Stimulated activated CD8-positive, alpha-beta memory T cell treated with anti-CD3 and anti-CD28 coated beads, Interleukin-7, amount 100 ng/mL, for 4 hours (primary cell): Measurements from ENCODE around the gene THBD.

Experiments
- DNase-seq, 2 donors: peaks; one replicate each; pipeline ENCODE4 v3.0.0-alpha.2; 2020; ENCODE audit warnings: low read depth in 2 of 2

The THBD gene

DNA sequence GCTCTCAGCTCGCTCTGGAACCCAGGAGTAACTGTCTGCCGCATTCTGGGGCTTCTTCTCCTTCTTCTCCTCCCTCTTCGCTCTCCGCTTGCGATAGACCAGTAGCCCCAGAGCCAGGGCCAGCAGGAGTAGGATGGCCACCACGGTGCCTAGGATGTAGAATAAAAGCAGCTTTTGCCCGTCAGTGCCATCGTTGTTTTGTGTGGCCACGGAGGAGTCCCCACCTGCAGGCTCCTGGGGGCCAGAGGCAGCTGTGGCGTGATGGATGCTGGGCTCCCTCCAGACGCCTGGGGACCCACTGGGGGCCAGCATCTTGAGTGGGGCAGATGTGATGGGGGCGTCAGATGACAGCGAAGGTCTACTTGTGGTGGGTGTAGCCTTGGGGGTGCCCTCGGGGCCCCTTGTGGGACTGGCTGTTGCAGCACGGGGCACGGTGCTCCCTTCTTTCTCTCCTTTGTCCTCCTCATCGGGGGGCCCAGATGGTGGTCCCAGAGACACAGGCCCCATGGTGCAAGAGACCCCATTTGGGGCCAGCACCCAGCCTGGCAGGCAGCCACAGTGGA, 34.9 kb upstream of the THBD start:
- no peak for DNase-seq

- DNase-seq, result no peak
Observed at GRCh38 chr20:23083553-23084220, 34.2 kb upstream of the THBD start.

DNA sequence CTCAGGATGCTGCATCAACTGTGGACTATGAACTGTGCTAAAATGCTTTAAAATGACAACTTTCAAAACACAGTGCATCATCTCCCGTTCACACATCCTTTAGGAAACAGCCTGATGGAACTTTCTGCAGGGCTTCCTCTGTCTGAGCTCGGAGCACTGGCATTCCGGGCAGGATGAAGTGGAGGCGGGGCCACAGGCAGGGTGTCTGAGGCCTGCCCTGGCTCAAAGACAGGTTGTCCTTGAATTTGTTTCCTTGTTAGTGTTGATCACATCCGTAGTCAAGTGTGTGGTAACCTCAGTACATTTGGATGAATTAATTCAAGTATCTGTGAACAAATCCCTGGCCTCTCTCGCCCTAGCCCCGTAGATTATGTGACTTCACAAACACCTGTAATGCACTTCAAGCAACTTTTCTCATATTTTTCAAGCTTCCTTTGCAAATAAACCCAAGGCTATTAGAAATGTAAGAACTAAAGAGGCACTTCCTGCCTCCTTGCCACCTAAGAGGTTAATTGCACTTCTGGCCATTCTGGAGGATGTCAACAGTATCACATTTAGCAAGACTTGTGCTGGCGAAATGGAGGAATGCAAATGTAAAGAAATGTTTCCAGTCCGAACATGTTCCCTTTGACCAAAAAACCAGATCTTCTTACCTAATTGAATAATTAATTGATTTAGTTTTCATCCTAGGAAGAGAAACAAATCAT, 33.5 kb upstream of the THBD start:
- DNase-seq, result no peak

GRCh38 chr20:23081263-23081819, 31.9 kb upstream of the THBD start:
- DNase-seq, result no peak

- no peak for DNase-seq
Observed at GRCh38 chr20:23080521-23080920, 31.0 kb upstream of the THBD start.

DNA sequence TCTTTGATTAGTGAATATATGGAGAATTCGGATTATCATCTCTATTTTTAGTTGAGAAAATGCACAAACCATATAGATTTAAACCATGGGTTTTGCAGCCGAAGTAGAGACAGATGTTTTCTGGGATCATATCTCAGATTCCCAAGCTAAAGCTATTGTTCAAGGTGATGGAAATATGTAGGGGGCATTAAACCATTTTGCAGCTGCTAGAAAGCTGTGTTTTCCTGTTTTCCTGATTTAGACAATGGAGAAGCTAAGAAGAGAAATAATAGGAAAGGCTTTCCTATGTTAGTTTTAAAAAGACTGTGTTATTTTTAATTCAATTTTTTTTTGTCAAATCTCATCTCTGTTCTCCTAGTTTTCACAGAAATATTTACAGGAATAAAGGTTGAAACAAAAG, 30.5 kb upstream of the THBD start:
- DNase-seq, result no peak

- no peak for DNase-seq
Observed at GRCh38 chr20:23079016-23079351, 29.5 kb upstream of the THBD start.

- DNase-seq, result no peak
Observed at GRCh38 chr20:23078351-23079015, 29.0 kb upstream of the THBD start.

DNA sequence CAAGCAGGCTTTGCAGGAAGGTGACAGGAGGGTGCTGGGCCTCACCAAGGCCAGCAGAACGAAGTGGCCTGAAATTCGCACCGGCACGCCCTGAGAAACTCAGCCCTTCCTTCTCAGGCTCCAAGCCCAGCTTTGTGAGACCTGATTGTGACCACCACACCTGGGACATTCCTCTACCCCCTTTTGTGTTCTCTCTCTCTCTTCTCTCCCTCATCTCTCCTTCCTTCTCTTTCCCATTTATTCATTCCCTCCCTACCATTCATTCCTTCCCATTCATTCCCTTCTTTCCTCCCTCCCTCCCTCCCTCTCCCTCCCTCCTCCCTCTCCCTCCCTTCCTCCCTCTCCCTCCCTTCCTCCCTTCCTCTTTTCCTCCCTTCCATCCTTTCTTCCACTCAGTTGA, 27.8 kb upstream of the THBD start:
- no peak for DNase-seq

DNA sequence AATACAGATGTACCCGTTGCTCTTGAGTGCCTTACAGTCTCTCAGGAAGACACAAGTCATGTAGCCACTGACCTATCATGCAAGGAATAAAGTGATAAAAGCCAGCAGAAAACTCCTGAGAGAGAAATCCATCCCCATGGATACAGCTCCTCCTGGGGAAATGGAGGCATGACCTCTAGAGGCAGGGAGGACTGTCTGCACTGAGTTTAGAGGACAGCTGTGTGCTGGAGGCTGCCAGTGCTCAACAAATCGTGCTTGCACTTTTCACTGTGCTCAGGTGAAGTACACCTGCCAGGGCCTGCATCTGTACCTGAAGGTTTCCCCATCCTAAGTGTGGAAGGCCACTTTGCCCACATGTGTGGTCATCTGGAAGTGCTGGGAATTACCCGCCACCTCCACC, 24.6 kb upstream of the THBD start:
- DNase-seq, result no peak

DNA sequence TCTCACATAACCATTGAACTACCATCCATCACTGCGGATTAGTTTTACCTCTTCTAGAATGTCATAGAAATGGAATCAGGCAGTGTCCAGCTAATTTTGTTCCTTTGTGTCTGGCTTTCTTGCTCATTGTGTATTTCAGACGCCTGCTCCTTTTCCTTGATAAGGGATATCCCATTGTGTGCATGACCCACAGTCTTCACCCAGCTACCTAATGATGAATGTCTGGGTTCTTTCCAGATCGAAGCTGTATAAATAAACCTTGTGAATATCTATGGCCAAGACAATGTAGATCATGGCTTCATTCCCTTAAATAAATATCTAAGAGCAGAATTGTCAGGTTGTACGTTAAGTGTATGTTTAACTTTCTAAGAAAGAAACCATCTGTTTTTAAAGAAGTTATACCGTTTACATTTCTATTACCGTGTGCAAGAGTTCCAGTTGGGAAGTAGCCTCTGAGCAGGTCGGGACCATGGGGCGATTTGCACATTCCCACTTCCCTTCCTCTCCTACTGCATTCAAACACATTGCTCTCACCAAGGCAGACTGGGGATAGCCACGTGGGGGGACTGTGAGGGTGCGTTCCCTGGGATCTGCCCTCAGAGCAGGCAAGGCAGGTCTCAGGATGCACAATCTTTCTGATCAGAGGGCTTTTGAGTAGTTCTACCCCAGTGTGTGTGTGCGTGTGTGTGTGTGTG, 23.6 kb upstream of the THBD start:
- no peak for DNase-seq

DNA sequence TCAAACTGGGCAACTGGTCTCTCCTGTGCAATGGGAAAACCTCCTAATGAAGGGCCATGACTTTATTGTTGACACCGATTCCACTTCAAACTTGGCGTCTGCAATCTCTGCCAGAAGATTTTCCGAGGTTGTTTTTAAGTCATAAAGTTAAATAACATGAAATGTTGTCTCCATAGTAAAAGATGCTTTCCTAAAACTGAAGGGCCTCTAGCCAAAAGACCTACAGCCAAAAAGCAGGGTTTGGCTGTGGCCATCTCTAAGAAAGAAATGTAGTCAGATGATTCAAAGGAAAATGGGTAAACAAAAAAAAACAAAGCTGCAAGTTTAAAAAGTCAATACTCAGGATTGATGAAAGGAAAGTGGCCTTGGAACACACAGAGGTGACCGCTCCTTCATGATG, 22.5 kb upstream of the THBD start:
- no peak for DNase-seq

GRCh38 chr20:23071398-23071797, 21.9 kb upstream of the THBD start:
- no peak for DNase-seq

DNA sequence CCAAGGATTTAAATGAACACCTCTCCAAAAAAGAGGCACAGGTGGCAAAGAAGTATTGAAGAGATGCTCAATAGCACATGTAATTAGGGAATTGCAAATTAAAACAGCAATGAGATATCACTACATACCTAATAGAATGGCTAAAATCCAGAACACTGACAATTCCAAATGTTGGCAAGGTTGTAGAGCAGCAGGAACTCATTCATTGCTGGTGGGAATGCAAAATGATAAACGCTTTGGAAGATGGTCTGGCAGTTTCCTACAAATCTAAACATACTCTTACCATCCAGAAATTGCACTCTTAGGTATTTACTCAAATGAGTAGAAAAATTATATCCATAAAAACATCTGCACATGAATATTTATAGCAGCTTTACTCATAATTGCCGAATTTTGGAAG, 19.6 kb upstream of the THBD start:
- DNase-seq, result no peak

DNA sequence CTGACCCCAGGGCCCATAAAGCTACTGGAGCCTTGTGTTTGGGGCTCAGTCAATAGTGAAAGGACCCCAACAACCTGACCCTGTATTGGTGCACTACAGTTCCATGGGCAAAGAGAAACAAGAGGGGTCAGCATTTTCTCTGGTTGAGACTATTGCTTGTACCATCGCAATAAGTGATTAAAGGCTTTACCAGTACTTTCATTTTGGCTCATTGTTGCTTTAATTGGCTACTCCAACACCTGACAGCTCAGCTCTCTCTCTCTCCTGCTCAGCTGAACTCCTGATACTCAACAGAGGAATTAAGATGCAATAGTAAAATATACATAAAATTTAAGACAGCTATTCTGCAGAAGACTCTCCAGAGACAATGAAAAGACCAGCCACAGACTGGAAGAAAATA, 18.8 kb upstream of the THBD start:
- DNase-seq, result no peak

GRCh38 chr20:23066772-23067171, 17.3 kb upstream of the THBD start:
- no peak for DNase-seq

- DNase-seq, result no peak
Observed at GRCh38 chr20:23065266-23066201, 16.1 kb upstream of the THBD start.

DNA sequence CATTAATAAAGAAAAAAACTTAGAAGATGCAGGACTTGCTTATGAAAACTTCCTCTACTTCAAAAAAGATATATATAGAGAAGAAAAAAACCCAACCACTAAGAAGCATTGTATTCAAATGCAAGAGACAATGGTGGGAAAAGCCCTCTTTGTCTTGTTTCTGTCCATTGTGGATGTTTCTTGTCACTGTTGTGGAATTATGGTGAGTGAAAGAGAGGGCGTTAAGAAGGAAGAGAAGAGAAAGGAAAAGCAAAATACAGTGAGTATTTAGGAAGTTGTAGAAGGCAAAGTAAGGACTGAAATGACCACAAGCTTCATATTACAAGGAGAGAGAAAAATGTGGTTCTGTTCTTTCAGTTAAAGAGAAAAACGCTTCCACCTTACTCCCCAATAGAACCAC, 14.1 kb upstream of the THBD start:
- no peak for DNase-seq

DNA sequence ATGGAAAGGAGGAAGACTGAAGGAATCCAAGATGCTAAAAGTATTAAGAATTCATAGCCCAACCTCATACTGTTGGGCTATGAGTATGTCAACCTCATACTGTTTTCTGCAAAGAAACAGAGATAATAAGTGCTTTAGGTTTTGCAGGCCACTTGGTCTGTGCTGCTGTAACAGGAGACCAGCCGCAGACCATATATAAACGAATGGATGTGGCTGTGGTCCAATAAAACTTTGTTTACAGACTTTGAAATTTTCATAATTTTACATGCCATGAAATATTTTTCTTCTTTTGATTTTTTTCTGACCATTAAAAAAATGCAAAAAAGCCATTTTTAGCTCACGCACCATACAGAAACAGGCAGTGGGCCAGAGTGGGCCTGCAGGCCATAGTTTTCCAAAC, 13.7 kb upstream of the THBD start:
- no peak for DNase-seq

DNA sequence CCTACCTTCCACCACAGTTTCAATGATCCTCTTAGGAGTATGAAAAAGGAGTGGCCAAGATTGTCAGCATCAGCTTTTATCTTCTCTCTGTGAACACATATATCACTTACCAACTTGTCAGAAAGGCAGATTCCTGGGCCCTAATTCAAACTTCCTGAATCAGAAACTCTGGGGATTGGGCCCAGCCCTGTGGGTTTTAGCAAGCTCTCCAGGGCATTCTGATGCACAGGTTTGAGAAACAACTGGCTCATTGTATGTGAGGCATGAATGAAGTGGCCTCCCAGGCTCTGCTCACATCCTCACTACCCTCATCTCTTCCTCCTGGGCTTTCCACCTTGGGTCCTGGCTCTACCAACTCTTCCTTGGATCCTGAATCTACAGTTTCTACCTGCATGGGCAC, 13.2 kb upstream of the THBD start:
- no peak for DNase-seq
